T-helper 17 cell (primary cell): ENCODE data around the gene ARL13A. TPM values are rescaled to one million over a fixed set of nuclear protein-coding genes. Genes with fewer than 3 reads are reported as not detected.

ENCODE experiments used
- ATAC-seq: fragments of 150-1000 bp; cut with Tn5 transposase; 2 replicates; pipeline ENCODE4 v1.10.0; 2021; ENCODE audit warnings: mild to moderate bottlenecking, moderate library complexity
- DNase-seq, 3 donors: peaks; one replicate each; pipeline versions ENCODE4 v3.0.0 to v3.0.0-alpha.2; 2020 to 2021
- H3K9me3 ChIP-seq: one replicate; pipeline ENCODE4 v1.7.0; 2013; ENCODE audit warnings: low read length, mild to moderate bottlenecking; ENCODE audit not compliant: control insufficient read depth, poor library complexity, severe bottlenecking
- H3K27ac Mint-ChIP-seq: one replicate; pipeline ENCODE4 v1.8.0; 2022; ENCODE audit warnings: mild to moderate bottlenecking, moderate library complexity, mixed read lengths
- H3K27me3 Mint-ChIP-seq: one replicate; pipeline ENCODE4 v1.8.0; 2022; ENCODE audit warnings: mixed read lengths
- H3K36me3 Mint-ChIP-seq: one replicate; pipeline ENCODE4 v1.8.0; 2022; ENCODE audit warnings: low read depth, mixed read lengths
- H3K4me1 Mint-ChIP-seq: one replicate; pipeline ENCODE4 v1.8.0; 2022; ENCODE audit warnings: mild to moderate bottlenecking, mixed read lengths
- H3K4me3 Mint-ChIP-seq: one replicate; pipeline ENCODE4 v1.8.0; 2022; ENCODE audit warnings: mild to moderate bottlenecking, moderate library complexity, mixed read lengths
- total RNA-seq, 4 donors: library from RNA in 2 of 4; stranded (reverse) in 2 of 4; gene quantifications; one replicate each; pipeline ENCODE4 v1.2.3 and lab custom pipeline; 2022 to 2026

The ARL13A gene
- not detected for total RNA-seq
- total RNA-seq (lab: John Stamatoyannopoulos, UW): 0 reads per million in 2 donors

DNA sequence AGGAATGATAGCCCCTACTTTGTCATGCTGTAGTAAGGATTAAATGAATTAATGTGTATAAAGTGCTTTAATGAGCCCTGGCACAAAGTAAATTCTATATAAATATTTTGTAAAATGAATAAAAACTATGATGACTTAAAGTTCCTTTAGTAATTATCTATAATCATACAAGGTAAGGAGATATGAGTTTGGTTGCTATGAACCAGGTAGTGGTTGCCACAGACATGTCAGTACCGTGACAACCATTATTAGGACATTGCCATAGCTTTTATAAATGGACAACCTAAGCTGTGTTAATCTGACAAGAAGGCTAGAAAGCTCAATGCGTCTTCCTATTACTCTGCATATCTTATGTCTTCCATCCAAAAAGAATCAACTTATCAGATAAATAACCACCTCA lies at the start of gene ARL13A:
TSS of gene ARL13A (plus strand) at position 301 of the 400 bp plus-strand sequence. CDS start 3,982 bp downstream, outside the sequence.
- no peaks in the 10 kb centered on the region for H3K9me3 ChIP-seq
- ATAC-seq (no peak), DNase-seq (no peak)
- H3K27ac Mint-ChIP-seq: no peak within 1 kb of the TSS
- H3K4me1 Mint-ChIP-seq: no peaks in the 10 kb centered on the region
- no peak within 1 kb of the TSS for H3K4me3 Mint-ChIP-seq
- no peaks in the 10 kb centered on the region for H3K27me3 Mint-ChIP-seq
- H3K36me3 Mint-ChIP-seq: no peaks in the 10 kb centered on the region

- no peaks in the 10 kb centered on the region for H3K9me3 ChIP-seq
- Mint-ChIP-seq H3K4me3 (no peak overlapping the region), H3K27me3 (no peaks in the 10 kb centered on the region), H3K27ac (no peak overlapping the region), H3K4me1 (peaks cover 3% of the 10 kb centered on the region), H3K36me3 (no peaks in the 10 kb centered on the region)
- DNase-seq (no peak), ATAC-seq (no peak)
Observed at GRCh38 chrX:100924375-100924774, 45.1 kb upstream of the ARL13A start.

GRCh38 chrX:100926453-100926852 lies 43.1 kb upstream of the ARL13A start:
- no peaks in the 10 kb centered on the region for H3K27me3 Mint-ChIP-seq
- H3K4me3 Mint-ChIP-seq: no peak overlapping the region
- H3K36me3 Mint-ChIP-seq: no peaks in the 10 kb centered on the region
- H3K9me3 ChIP-seq: no peaks in the 10 kb centered on the region
- peaks cover 8% of the 10 kb centered on the region for H3K4me1 Mint-ChIP-seq
- no peak for DNase-seq
- ATAC-seq: no peak
- no peak overlapping the region for H3K27ac Mint-ChIP-seq

DNA sequence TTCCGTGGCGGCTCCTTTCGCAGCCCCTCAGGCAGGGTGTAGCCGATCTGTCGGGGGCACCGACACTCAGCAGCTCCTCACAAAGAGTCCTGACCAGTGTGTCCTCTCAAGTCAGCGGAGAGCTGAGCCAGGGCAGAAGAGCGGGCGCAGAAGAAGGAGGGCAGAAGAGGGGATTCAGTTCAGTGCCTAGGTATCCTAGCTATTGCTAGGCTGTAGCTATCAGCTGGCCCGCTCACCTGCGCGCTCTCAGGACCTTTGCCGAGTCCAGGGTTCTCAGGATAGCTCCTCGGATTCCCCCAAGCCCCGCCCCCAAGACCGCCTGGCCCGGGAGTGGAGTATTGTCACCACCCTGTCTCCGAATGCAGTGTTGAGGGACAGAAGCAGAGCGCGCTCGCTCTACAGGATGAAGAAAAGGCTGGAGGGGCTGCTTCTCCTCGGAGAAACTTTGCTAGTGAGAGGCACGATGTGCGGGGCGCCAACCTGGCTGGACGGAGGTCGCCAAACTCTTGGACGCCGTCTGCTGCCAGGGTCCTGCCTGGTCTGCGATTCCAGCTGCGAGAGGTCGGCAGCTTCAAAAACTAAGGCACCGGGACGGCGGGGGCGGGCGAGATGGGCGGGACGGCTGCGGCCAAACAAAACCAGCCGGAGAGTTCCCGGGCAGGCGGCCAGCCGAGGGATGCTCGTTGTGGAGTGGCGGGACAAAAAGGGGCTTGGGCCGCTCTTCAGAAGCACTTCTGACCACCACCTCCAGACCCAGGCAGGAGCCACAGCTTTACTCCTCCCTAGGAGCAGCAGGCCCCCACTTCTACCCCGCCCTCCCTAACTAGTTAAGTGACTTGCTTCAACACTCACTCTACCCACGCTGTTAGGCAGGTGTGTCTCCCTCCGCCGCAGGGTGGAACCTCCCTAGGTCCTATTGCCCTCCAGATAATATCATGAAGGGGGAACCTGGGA lies 40.6 kb upstream of the ARL13A start, which contains the start of gene XKRX:
TSS of gene XKRX (minus strand) at position 258 of the 954 bp plus-strand sequence. CDS start 613 bp downstream, outside the sequence.
- H3K4me1 Mint-ChIP-seq: peaks cover 10% of the 10 kb centered on the region
- H3K36me3 Mint-ChIP-seq: no peaks in the 10 kb centered on the region
- DNase-seq (peak in 1 of 3 donors; percentile 4), ATAC-seq (peak; percentile 84)
- H3K27ac Mint-ChIP-seq: no peak within 1 kb of the TSS
- H3K4me3 Mint-ChIP-seq: peak within 1 kb of the TSS; percentile 87
- no peaks in the 10 kb centered on the region for H3K27me3 Mint-ChIP-seq
- no peaks in the 10 kb centered on the region for H3K9me3 ChIP-seq

DNA sequence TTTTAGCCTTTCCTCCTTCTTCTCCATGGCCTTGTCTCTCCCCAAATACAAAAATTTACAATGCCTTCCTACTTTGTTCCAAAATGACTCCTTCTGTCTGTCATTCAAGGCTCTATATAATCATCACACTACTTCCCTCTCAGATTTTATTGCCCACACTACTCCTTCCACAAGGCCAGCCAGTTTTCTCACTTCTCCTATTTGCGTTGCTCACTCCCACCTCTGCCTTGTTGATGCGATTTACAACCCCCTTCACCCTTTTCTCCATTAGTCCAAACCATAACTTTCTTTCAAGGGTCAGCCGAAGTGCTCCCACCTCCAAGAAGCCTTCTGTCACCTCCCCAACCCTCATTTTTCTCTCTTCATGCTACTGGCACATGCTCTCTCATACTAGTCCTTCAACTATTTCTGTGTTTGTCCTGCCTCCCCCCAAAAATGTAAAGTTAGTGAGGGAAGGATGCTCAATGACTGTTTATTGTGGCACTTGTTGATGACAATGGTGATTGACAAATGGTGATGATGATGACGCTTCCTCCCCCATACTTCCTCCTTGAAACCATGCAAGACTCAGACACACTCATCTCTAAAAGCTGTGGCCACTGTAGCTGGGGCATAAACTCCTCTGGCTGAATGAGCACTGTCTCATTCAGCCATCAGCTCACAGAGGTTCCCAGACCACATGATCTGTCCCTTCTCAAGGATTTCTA lies 38.1 kb upstream of the ARL13A start:
- Mint-ChIP-seq H3K36me3 (no peaks in the 10 kb centered on the region), H3K4me3 (no peak overlapping the region), H3K27me3 (no peaks in the 10 kb centered on the region), H3K27ac (peak overlapping the region; percentile 19), H3K4me1 (peaks cover 8% of the 10 kb centered on the region)
- ATAC-seq: no peak
- no peak for DNase-seq
- H3K9me3 ChIP-seq: no peaks in the 10 kb centered on the region

GRCh38 chrX:100931925-100932285 lies 37.6 kb upstream of the ARL13A start:
- Mint-ChIP-seq H3K27me3 (no peaks in the 10 kb centered on the region), H3K4me1 (peaks cover 8% of the 10 kb centered on the region), H3K36me3 (no peaks in the 10 kb centered on the region), H3K27ac (peak overlapping the region; percentile 19), H3K4me3 (no peak overlapping the region)
- no peaks in the 10 kb centered on the region for H3K9me3 ChIP-seq
- ATAC-seq (no peak), DNase-seq (no peak)

- H3K27me3 Mint-ChIP-seq: no peaks in the 10 kb centered on the region
- no peak overlapping the region for H3K27ac Mint-ChIP-seq
- no peak overlapping the region for H3K4me3 Mint-ChIP-seq
- no peaks in the 10 kb centered on the region for H3K36me3 Mint-ChIP-seq
- H3K9me3 ChIP-seq: no peaks in the 10 kb centered on the region
- no peak for DNase-seq
- peaks cover 2% of the 10 kb centered on the region for H3K4me1 Mint-ChIP-seq
- ATAC-seq: no peak
Observed at GRCh38 chrX:100935767-100936166, 33.7 kb upstream of the ARL13A start.

- Mint-ChIP-seq H3K36me3 (no peaks in the 10 kb centered on the region), H3K27me3 (no peaks in the 10 kb centered on the region), H3K27ac (peak overlapping the region; percentile 6), H3K4me1 (no peaks in the 10 kb centered on the region), H3K4me3 (no peak overlapping the region)
- DNase-seq (no peak), ATAC-seq (no peak)
- H3K9me3 ChIP-seq: no peaks in the 10 kb centered on the region
Observed at GRCh38 chrX:100939333-100939732, 30.2 kb upstream of the ARL13A start.

DNA sequence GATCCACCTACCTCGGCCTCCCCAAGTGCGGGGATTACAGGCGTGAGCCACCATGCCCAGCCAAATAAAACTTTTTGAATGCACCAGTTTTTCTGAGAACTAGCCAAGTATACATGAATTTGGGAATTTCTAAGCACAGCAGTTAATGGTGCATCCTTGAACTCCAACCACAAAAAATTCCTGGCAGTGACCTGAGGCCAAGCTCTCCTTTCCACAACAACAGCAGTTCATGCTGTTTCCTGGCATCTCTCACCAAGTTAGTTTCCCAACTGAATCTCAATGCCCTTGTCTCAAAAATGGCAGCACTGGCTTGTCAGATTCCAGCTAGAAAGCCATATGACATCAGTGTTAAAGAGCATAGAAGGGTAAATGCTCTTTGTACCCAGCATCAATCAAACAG lies 24.9 kb upstream of the ARL13A start:
- Mint-ChIP-seq H3K4me1 (no peaks in the 10 kb centered on the region), H3K4me3 (no peak overlapping the region), H3K36me3 (peaks cover 2% of the 10 kb centered on the region), H3K27ac (no peak overlapping the region), H3K27me3 (no peaks in the 10 kb centered on the region)
- ATAC-seq (no peak), DNase-seq (no peak)
- H3K9me3 ChIP-seq: no peaks in the 10 kb centered on the region

DNA sequence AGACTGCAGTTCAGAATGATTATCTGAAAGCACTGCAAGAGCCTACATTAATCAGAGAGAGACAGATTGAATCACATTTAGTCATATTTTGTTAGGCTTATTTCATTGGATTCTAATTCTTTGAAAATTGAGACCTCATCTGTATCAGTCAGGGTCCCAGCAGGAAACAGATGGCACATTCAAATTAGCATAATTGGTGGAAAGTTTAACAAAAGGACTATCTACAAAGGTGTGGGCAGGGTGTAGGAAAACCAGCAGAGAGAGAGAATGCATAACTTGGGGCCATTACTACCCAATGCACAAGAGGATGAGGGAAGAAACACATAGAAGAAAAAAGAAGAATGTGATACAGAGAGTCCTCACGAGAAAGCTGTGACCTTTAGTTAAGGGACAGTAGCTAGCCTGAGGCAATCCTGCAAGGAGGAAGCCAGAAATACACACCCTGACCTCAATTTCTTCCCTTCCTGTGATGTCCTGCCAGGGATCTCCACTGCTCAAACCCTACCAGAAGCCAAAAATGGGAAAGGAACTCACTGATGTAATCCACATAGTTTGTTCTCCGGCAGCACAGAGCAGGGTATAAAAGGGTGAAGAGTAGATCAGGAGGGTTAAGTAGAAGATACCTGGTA lies 23.1 kb upstream of the ARL13A start:
- DNase-seq (no peak), ATAC-seq (no peak)
- Mint-ChIP-seq H3K4me3 (no peak overlapping the region), H3K4me1 (no peaks in the 10 kb centered on the region), H3K27ac (no peak overlapping the region), H3K36me3 (peaks cover 2% of the 10 kb centered on the region), H3K27me3 (no peaks in the 10 kb centered on the region)
- H3K9me3 ChIP-seq: no peaks in the 10 kb centered on the region

- no peak for DNase-seq
- no peaks in the 10 kb centered on the region for H3K9me3 ChIP-seq
- H3K4me1 Mint-ChIP-seq: no peaks in the 10 kb centered on the region
- no peaks in the 10 kb centered on the region for H3K27me3 Mint-ChIP-seq
- H3K4me3 Mint-ChIP-seq: no peak overlapping the region
- peaks cover 4% of the 10 kb centered on the region for H3K36me3 Mint-ChIP-seq
- H3K27ac Mint-ChIP-seq: no peak overlapping the region
- no peak for ATAC-seq
Observed at GRCh38 chrX:100948557-100948956, 21.0 kb upstream of the ARL13A start.

DNA sequence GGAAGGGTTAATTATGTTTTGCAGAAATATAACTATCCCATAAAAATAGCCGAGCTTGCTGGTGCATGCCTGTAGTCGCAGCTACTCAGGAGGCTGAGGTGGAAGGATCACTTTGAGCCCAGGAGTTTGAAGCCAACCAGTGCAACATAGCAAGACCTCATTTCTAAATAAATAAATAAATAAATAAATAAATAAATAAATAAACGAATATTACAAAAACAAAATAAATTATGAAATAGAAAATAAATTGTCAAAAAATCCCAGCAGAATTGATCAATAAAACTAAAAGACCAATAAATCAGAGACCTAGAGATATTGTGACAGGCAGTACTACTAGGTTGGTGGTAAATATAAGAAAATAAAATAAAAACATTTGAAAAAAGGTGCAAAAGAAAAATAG lies 6.7 kb upstream of the ARL13A start:
- Mint-ChIP-seq H3K27me3 (no peaks in the 10 kb centered on the region), H3K4me3 (no peak overlapping the region), H3K4me1 (no peaks in the 10 kb centered on the region), H3K27ac (no peak overlapping the region), H3K36me3 (no peaks in the 10 kb centered on the region)
- ATAC-seq (no peak), DNase-seq (no peak)
- no peaks in the 10 kb centered on the region for H3K9me3 ChIP-seq

- no peak overlapping the region for H3K27ac Mint-ChIP-seq
- H3K27me3 Mint-ChIP-seq: no peaks in the 10 kb centered on the region
- H3K4me3 Mint-ChIP-seq: no peak overlapping the region
- H3K36me3 Mint-ChIP-seq: no peaks in the 10 kb centered on the region
- DNase-seq: no peak
- H3K4me1 Mint-ChIP-seq: no peaks in the 10 kb centered on the region
- no peaks in the 10 kb centered on the region for H3K9me3 ChIP-seq
- no peak for ATAC-seq
Observed at GRCh38 chrX:100964362-100964761, 5.1 kb upstream of the ARL13A start.
